Brain pericyte (primary cell): ENCODE measurements around the gene FER.
"Not testable (repeated sequence)": the region's sequence is repeated elsewhere in the genome, so short reads cannot be mapped to it uniquely, and the experiment has no call there.

Experiments used
- DNase-seq: peaks from one replicate; pipeline ENCODE4 v3.0.0-alpha.2; 2012; ENCODE audit warnings: low read depth, low spot score

The FER gene

DNA sequence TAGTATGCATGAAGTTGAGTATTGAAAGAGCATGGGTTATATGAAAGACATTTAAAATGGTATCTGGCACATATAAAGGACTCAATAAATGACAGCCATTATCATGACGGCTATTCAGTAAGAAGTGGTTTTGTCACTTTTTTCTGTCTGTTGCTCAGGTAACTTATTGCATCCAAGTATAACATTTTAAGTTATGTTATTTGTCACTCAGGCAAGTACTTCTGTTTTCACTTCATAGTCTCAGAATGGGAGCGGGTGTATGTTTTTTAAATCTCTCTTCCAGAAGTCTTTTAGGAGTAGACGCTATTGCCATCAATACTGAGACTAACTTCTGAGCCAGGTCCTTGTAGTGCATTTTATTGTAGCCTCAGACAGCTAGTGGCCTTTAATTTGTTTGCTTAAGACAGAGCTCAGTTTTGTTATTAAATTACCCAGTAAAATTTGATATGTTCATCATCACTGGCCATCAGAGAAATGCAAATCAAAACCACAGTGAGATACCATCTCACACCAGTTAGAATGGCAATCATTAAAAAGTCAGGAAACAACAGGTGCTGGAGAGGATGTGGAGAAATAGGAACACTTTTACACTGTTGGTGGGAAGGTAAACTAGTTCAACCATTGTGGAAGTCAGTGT, 423.9 kb downstream of the FER start:
- not testable (repeated sequence) for DNase-seq

DNA sequence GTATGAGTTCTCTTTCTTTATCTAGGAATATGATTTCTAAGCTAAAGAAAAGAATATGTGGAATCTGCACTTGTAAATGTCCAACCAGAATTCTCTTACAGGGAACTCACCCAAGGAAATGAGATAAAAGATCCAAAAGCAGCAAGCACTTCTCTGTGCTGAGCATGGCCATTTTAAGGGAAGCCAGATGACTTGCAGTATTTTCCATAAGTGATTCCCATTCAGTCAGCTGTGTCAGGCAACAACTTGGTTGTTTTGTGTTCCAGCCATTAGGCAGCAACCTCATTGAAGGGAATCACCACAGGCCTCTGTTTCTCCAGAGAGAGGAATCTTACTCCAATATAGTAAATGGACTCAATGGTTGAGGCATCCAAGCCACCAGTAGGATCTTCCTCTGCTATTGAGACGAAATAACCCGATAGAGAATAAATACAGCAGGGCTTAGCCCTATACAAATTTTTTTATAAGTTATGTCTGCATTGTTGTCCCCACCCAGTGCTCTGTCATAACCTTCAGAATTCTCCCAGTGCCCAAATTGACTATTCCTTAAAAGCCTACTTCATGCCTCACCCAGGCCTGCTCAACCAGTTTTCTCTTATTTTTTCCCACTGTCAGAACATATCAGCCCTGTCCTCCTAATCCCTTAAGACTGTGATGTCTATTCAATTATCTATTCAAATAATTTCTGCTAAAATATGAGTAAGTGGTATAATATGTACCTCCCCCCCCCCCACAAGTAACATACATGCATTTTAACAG, 425.5 kb downstream of the FER start:
- DNase-seq = no peak

DNA sequence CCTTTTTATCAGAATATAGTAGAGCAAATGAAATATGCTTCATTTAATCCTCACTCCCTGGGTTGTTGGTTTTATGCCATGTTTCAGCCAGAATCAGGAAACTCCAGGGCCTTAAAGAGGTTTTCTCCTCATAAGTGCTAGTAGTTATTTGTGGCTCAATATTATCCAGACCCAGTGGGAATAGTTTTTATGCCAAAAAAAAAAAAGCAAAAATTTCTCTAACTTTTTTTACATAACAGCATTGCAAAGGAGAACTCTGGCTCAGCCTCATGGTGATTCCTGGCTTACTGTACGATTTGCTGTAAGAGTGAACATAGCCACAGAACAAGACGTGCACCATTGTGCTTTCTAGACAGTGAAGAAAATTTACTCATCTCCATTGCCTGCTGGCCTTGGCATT, 429.5 kb downstream of the FER start:
- no peak for DNase-seq

DNA sequence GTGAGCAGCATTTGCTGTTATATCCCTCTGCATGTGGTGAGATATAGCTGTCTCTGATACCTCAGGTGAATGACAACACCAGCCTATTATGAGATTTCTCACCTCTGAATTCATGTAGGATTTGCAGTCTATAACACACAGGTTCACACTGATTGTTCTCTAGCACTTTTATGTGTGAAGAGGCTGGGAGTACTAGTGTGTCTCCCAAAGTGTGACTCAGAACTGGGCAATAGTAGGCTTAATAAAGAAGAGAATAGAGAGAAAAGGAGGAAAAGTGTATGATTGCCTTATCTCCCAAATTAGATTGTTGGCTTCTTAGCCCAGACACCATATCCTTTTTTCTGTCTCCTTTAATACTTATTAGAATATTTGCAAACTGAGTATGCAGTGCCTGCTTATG, 430.1 kb downstream of the FER start:
- DNase-seq = no peak

DNA sequence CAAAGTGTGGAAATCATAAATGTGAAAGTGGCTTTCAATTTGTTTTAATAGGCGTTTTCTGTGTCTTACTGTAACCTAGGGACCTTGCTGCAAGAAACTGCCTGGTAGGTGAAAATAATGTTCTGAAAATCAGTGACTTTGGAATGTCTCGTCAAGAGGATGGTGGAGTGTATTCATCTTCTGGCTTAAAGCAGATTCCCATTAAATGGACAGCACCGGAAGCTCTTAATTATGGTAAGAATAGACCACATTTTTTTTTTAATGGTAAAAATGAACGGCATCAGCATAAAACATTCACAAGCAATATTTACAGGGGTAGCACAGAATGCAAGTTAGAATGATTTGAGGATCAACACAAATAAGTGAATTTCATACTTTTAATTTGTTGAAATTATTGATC, 433.0 kb downstream of the FER start:
- DNase-seq = no peak

DNA sequence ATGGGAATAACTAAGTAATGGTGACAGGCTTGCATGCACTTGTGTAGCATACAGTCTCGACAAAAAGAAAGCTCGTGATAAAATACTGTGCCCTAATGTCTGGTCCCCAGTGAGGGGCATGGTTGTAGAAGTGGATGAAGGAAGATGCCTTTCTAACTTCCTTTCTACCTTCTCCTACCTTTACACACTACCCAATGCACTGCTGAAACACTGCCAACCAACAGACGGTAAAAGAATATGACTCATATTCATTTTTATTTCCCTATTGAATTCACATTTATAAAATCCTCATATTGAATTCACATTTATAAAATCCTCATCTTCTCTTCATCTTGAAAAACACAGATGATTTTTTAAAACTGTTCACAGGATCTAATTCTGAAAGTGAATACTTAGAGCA, 439.1 kb downstream of the FER start:
- no peak for DNase-seq

DNA sequence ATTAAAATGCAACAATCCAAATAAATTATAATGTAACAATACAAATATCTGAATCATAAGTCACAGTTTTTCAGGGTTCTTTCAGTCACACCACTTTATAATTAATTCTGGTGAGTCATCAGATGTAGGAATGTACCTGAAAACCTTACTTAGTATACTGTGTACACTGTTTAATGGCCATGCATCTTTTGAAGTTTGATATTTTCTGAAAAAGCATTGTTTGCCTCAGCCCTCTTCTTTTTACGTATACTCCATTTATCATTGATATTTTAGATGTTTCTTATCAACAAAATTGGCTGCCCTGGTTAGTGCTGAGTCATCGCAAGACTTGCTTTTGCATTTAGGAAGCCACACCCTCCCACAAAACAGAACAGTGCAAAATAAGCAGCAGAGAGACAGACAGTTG, 443.5 kb downstream of the FER start:
- no peak for DNase-seq

DNA sequence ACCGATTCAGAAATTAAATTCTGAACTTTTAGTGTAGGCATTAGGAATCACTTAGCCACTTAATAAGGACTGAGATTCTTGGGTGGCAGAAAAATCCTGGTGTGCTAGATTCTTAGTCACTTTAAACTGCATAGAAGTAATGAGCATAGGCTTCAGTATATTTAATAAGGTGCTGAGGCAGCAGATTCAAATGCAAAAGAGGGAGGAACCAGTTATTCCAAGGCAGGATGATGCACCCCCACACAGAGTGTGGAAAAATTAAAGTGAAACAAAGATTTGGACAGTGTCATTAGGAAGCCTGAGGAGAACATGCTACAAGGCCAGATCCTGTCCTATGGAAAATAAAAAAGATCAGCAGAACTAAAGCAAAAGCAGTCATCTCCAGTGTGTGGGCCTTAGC, 444.3 kb downstream of the FER start:
- DNase-seq = no peak

DNA sequence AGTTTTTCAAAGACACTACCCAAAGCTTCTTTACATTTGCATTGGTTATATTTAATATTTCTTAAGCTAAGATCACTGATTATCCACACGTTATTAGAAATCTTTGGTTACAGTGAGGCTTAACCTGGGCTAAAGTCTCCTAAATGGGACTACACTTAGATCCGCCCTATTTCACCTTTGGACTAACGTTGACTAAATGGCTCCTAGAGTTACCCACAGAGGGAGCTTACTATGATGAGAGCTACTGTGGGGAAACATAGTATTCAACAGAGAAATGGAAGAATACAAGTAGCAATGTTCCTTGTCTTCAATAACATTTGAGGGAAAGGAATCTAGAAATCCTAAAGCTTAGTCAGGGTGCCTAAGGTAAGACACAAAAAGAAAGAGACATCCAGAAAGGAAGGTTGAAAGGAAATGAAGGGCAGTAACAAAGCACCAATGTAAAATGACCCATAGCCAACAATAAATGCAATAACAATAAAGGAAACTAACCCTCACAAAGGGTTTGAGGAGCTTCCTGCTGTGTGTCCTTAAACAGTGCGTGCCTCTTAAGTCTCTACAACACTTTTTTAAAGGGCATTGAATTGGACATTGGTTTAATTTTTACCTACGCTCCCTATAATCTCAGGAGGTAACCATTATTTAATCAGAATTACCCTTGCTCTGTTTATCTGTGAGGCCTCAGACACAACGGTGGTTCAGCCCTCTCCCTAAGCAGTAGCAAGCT, 445.0 kb downstream of the FER start:
- no peak for DNase-seq

DNA sequence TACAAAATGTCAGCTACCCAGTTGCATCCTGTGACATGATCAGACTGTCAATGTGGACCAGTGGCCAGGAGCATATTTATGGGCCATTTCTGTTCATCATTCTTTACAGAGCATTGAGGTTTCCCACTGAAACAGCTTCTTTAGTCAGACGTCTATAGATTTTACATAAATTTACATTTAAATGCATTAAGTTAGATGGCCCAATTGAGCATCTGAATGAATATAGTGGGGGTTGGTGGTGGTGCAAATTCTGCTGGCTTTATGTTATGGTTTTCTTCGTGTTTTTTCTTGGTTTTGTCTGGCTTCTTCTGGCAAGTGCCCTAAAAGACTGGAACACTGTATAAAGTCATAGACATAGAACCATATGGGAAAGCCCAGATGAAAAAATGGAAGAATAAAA, 448.0 kb downstream of the FER start:
- no peak for DNase-seq

DNA sequence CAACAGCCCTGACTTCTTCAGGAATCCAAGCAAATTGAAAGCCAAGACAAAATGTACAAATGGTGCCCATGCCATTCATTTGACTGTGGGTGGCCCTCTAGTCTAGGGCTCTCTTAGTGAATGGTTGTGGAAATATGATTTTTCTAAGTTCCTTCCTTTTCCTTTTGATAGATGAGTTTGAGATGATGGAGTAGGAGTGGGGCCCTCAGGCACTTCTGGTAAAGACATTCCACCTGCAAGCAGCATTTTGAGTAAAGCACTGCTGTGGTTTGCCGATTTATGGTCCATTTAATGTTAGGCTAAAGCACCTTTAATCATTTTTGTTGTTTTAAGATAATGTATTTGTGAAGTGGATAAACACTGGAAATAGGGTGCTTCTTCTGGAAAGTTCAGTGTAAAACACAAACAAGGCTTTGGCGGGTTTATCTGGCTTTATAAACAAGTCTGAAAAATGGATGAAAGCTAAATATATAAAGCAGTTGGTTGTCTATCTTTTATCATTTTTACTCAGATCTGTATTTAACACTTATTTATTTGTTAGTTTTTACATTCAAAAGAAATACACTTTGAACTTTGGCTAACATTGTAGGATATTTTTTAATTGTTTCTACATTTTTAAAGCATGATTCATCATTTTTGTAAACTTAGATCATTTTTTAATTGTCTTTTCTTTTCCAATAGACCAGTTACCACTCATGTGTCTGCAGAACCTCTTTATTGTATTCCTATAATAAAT, 448.6 kb downstream of the FER start:
- DNase-seq = no peak

DNA sequence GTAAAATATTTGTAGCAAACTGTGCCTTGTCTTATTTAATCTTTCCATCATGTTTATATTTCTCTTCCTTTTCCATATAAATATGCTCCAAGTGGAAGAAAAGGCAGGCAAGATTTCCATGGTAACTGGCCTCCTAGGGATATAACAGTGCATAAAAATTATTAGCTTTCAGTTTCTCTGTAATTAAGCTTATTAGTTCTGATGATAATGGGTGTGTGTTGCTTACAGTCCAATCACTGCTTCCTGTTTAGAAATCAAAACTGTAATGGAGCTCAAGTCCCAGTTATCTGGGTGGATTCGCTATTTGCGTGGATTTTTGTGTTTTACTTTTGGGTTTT, 449.1 kb downstream of the FER start:
- no peak for DNase-seq

DNA sequence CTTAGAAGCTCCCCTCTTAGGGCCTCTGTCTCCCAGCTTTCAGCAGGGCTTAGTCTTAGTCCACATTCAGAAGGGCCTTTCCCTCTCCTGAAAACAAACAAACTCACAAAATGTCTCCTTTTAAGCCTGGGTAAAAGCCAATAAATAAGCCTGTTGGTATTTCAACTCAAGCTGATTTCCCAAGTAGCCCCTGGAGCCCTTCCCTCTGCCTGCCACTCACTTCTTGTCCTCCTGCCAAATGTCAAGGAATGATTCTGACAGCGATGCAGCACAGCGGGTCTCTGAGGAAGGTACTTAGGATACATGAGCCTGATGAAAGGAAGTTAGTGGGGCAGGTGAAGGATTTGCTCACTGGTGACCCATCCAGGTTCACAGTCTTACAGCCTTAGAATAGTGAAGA, 451.6 kb downstream of the FER start:
- DNase-seq = no peak

DNA sequence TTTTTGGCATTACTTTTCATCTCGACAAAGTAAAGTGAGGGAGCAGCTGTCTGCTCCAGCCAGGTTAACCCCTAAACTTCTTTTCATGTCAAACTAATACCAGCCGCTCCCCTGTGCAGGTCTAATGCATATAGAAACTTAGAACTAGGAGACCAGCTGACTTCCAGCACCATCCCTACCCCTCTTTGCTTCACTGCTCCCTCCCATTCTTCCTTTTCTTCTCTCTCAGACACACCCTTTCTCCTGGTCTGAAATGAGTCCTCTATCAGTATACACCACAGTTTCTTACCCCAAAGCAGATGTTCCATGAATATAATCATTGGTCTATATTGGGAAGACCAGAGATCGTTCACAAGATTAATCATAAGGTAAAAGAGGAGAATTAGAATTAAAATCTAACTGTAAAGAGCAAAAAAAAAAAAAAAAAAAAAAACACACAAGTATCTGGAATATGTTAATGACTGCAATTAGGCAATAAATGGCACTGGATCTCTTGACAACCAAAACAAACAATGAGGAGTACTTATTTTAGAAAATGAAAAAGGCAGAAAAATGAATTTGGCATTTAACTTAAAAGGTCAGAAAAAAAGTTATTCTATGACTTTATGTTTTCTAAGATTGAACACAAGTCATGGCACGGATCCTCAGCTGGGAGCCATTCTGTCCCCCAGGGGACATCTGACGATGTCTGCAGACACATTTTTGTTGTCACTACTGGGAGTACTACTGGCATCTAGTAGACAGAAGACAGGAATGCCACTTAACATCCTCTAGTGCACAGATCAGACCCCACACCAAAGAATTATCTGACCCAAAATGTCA, 452.3 kb downstream of the FER start:
- DNase-seq = no peak

DNA sequence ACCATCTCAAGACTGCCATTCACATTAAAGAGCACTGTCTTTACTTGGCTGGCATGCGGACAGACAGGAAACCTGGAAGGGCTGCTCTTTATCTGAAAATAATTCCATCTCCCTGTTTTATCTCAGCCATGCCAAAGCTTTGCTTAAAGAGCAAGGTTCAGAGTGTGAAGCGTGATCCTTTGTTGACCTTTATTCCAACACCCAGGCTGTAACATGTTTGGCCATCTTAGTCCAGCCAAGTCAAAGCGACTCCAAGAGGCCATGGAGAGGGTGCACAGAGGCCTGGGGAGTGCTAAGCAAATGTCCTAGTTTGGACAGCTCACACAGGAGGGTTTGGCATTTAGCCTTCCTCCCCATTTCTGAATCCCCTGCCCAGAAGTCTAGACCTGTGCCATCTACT, 467.3 kb downstream of the FER start:
- DNase-seq = no peak

DNA sequence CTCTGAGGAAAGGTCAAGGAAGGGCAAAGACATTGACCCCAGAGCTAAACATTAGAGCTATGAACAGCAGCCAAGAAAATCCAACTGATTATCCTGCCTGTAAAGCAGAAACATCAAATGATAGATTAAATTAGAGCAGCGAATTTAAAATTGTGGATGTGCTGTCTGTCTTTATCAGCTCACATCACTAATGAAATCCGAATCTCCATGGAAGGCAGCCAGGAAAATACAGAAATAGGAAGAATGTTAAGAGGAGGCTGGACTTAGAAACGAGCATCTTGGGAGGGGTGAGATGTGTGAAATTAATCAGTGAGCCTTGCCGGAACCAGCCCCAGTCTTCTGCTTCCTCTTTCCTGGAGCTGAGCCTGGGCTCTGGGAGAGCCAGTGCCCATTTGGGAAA, 471.1 kb downstream of the FER start:
- DNase-seq = no peak

DNA sequence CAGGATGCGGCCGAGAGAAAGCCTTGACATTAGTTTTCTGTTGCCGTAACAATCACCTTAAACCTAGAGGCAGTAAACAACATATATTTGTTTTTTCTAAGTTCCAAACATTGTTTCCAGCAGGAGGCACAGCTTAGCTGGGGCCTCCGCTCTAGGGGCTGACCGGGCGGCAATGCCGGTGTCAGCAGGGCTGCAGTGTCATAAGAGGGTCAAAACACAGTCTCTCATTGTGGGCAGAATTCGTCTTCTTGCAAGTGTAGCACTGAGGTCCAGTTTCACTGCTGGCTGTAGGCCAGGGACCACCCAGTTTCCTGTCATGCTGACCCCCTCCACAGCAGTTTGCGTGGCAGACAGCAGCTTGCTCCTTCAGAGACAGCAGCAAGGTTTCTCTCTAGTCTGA, 475.8 kb downstream of the FER start:
- DNase-seq = no peak

DNA sequence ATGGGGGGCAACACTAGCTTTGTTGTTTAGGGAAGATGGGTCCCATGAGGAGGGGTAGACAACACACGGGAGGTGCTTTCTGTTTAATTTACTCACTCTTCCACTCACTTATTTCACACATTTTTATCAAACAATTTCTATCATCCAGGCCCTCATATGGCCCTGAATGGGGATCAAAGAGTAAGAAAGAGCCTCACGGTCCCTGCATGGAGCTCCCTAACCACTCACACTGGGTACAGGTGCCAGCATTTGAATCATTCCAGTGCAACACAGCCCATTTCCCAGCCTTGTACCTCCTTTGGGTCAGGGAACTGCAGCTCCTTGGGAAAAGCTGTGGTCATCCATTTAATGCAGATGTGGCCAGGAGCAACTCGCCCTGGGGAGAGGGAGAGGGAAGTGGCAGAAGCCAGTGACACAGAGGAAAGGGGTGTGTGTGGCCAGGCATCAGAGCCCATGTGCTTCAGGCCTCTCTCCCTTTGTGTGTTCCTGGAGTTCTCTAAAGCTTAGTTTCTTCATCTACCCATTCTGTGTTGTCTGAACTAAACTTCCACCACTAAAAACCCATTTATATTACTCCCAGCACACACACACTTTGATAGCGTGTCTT, 476.7 kb downstream of the FER start:
- DNase-seq = no peak

DNA sequence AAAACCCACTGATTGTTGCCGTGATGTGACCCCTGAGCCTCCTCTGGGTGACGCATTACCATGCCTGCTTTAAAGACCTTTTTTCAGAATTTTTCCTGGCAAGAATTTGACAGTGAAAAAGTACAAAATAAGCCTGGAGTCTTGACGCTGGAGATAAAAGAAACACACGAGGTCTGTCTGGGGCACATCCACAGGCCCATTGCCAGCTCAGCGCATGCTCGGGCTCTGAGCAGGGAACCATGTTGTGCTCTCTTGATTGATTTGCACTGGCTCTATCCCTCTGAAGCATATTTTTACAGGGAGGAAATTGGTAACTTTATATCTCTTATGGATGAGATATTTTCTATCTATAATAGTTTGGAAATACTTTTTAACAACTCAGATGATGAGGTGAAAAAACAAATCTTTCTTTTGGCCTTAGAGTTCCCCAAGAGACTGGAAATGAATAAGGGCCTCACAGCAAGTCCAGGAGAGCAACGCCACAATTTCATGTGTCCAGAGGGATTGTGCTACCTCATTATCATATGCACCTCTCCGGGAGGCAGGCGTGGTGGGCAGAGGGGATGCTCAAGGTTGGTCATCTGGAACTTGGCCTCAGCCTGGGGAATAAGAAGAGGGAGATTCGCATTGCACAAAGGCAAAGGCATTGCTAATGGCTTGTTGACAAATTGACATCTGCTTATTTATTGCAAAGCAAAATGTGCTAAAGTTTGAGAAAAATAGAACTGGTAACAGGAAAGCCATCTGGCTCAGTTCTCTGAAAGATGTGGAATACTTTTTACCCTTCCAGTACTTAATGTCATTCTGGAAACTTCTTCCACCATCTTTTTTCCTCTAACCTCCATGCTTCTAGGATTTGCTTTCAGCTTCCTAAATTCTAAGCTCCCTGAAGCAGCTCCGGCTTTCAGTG, 478.3 kb downstream of the FER start:
- no peak for DNase-seq

DNA sequence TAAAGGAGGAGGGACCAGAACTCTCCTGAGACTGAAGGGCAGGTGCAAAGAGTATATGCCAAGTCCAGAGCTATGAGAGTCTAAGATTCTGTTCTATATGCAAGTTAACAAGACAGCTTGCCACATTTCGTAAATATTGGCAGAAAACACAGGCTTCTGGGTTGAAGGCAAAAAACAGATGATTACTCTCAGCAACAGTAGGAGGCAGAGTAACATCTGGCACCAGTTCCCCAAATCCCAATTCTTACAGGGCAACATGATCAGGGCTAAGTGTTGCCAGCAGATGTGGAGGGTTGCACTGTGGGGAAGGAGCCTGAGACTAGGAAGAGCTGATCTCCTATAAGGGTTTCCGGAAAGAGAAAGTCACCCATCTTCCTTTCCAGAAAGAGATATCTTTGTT, 482.7 kb downstream of the FER start:
- no peak for DNase-seq
